DMS79 (cell line): ENCODE measurements around the gene TMEM14B.
"Not testable (repeated sequence)": the region's sequence is repeated elsewhere in the genome, so short reads cannot be mapped to it uniquely, and the experiment has no call there.

ENCODE experiments used
- DNase-seq: peaks from one replicate; lab custom pipeline; 2025; lab: John Stamatoyannopoulos, UW

TMEM14B gene

DNA sequence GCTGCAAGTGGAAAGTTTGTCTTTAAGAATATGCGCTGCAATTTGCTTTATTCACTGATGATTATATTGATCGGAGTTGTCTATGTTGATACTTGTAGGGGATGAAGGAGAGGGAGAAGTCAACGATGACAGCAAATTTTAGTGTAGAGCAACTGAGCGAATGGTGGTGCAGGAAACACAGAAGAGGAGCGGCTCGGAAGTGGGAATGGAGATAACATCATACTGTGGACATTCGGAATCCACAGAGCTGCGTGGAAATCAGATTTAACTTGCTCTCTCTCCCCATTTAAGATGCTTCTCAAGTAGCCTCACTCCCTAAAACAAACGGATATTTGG lies 722 bp upstream of the TMEM14B start:
- no peak for DNase-seq

DNA sequence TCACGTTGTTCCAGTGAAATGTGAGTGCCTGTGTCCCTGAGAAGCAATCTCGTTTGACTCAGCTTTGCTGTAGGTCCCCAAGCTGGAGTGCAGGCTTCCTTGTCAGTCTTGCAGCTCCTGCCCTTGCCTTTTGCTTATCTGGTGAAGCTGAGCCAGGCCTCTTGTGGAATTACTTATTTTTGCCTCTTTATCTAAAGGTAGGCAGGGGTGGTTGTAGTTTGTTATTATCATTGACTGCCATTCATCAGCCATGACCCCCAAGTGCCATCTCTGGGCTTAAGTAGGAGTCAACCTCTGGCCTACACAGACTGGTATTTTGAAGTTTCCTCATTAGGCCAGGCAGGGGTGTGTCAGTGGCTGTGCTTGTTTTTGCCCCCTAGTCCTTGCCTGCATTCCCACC lies 2.1 kb downstream of the TMEM14B start:
- no peak for DNase-seq

DNA sequence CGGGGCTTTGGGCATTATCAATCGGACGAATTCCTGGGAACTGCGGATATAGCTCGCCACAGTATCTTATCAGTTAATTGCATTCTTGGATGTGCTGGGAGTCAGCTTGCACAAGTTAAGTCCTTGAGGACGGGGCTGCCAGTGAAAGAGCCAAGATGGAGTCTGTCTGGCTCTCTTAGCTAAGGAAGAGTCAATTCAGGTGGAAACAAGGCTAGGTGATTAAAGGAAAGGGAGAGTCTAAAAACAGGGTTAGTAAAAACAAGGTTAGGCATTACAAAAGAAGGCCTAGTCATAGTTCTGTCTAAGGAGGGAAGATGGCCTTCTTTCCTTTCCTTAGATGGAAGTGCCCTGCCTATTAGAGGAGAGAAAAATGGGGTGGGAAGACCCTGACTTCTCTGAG lies 3.0 kb downstream of the TMEM14B start:
- not testable (repeated sequence) for DNase-seq

DNA sequence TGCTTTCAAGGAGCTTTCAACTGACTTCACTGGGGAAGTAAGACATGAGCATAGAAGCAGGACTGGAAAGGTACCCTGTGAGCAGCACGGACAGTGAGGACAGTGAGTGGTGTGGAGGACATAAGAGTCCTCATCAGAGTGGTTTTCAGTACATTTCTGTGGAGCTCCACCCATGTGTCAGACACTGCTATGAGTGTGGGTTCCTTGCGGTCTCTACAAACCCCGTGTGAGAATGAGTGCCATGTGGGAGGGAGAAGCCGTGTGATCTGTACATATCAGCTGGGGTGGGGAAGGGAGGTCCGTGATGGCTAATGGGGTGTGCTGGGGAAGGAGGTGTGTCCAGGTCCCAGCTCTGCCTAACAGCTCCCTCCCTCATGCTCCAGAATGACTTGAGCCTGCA lies 4.2 kb downstream of the TMEM14B start:
- not testable (repeated sequence) for DNase-seq

DNA sequence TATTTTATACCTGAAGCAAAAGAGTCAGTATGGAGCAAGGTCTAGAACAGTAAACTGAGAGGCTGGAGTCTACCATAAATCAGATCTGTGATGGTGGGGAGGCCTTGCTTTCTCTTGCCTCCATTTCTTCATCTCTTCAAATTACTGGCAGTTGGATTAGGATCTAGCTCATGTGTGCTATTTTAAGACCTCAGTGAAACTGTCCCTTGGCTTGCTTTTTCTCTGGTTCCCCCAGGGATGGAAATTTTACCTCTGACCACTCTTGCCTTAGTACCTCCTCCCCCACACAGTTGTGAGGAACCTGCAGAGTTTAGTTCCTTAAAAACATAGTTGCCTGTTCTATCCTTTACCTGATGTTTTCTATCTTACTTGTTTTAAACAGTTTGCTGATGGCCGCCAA lies 8.5 kb downstream of the TMEM14B start:
- DNase-seq, result no peak

DNA sequence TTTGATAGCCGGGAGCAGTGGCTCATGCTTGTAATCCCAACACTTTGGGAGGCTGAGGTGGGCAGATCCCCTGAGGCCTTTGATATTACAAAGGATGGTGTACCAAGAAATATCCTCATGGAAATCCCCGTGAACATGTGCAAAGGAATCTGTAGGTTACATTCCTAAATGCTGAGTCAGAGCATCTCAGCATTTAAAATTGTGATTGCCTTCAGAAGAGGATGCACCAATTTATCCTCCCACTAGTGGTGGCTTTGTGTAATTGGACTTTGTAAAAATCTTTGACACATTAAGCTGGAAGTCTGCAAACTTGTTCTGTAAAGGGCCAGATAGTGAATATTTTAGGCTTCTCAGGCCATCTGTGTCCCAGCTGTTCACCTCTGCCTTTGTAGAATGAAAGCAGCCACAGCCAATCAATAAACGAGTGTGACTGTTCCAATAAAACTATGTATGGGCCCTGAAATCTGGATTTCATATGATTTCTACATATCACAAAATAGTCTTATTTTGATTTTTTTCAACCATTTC lies 11.8 kb downstream of the TMEM14B start:
- no peak for DNase-seq

DNA sequence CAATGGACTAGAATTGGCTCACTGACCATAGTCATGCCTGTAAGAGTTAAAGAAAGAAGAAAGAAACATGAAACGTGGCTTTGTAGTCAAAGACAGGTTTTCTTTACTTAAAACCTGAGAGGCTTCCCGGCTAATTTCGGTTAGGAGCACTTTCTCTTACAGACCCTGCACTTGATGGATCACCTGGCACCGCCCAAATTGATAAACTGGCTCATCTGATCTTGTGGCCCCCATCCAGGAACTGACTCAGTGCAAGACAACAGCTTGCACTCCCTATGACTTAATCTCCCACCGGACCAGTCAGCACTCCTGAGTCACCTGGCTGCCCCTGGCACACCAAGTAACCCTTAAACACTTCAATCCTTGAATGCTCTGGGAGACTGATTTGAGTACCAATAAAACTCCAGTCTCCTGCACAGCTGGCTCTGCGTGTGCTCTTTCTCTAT lies 12.3 kb downstream of the TMEM14B start:
- peak; percentile 92 for DNase-seq

DNA sequence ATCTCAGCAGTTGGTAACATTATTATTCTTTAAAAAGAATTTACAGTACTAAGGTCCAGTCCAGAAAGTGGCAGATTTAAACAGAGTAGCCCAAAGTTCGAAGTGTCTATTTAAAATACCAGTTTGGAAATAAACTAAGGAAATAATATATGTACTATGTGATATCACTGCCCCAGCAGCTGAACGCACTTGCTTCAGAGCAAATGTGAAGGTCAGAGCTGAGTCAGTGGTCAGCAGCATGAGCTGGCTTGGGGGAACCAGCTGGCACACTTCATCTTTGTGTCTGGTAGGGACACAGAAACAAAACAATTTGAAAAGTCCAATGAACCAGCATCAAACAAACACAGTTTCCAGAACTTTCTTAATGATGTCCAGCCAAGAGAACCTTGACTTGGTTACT lies 15.4 kb downstream of the TMEM14B start:
- no peak for DNase-seq

DNA sequence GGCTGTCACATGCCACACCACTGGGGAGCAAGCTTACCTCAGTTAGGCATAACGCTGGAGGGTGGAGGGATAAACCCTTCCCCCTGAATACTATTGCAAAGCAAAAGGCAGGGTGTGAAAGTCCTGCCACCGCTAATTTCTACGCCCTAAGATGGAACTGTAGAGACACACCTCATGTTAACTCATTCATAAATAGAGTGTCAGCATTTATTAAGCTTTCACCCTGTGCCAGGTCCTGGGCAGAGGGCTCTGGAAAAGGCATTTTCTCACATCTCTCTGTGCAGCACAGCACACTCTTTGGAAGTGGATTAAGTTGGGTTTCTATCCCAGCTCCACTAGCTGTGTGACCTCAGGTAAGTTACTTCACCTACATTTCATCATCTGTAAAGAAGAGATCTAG lies 21.8 kb downstream of the TMEM14B start:
- DNase-seq, result no peak

DNA sequence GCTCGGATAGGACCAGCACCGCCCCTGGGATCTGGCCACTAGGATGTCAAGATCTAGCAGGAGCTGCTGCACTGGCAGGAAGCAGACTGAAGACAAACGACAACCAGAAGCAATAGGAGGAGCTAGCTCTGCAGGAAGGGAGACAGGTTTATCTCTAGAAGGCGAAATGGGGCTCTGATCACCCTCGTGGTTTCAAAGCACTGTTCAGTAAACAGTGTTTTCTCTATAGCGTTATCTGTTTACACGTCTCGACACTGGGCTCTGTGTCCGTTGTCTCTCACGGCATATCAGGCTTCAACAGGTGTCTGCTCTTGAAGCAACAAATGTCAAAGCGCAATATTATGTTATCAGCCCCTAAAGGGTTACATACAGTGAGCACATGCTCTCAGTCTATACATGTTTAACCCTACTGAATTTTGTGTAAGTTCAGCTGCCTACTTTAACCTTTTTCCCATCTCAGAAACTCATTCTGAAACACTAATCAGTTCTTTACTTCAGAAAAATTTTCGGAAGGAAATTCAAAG lies 23.8 kb downstream of the TMEM14B start:
- DNase-seq, result no peak

DNA sequence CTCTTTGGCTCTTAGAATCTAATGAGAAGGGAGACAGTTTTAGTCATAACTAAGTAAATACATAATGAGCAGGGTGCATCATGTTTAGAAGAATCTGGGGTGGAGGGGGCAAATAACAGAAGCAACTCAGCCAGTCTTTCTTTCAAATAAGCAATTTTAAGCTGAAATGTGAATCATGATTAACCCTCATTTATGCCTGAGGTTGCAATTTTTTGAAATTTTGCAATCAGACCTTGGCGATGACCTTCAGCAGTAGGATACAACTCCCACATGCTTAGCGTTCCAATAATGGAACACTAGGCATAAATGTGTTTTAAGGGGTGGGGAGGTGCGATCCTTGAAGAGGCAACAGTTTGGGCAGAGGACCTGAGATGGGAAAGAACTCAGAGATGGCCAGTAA lies 30.6 kb downstream of the TMEM14B start:
- DNase-seq, result no peak

DNA sequence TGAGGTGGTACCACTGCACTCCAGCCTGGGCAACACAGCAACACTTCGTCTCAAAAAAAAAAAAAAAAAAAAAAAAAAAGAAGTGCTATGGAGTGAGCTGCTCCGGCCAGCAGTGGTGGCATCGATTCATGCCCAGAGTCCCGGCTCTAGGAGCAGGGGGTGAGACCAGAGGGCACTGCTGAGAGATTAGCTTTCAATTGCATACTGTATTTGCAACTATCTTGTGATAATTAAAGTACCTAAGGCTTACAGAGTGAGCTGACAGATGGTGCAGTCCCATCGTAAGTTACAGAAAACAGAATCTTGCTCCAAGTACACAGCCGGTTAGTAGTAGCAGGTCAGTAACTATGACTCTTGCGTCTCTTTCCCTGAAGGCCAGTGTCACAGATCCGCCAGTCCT lies 31.5 kb downstream of the TMEM14B start:
- DNase-seq, result no peak

DNA sequence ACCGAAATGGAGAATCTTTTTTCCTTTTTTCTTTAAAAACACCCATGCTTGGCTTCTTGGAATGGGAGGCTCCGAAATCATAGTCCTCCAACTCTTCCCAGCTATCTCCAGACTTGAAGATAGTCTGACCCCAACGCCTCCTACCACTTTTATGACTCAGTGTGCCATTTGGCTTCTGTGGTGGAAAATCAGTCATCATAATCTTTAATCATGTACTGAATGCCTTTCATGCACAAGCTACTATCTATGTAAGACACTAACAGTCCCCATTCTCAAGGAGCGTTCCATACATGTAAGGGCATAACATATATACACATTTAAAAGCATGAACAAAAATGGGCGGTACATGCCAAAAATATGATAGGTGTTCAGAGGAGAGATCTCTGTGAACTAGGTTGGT lies 44.1 kb downstream of the TMEM14B start:
- no peak for DNase-seq

DNA sequence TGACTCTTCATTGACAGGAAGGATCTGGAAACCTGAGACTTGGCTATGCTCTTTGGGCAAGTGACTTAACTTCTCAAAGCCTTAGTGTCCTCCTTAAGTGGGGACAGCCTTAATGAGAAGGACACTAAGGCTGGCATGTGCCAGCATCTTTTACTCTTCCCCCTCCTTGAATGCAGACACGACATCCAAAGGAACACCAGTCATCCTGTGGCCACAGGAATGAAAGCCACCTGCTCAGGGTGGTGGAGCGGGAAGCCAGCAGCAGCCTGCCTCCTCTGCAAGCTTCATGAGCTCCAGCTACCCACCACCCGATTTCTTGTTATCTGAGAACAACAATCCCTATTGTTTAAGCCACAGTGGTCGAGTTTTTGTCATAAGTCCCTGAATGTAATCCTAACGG lies 44.5 kb downstream of the TMEM14B start:
- no peak for DNase-seq

DNA sequence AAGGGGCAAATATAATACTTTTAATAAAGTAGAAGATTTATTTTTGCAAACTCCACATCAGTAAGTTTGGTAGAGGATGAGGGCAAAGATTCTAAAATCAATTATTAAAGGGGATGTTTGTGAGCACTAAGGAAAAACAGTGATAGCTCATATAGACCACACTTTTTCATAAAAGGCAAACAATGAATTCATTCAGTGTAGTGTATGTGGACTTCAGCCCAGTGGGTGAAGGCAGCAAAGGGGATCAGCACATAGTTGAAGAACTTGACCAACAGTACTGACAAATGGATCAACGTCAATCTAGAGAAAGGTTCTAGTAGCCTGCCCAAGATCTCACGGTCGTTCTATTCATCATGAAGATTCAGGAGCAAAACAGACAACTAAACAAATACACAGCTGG lies 45.4 kb downstream of the TMEM14B start:
- no peak for DNase-seq

DNA sequence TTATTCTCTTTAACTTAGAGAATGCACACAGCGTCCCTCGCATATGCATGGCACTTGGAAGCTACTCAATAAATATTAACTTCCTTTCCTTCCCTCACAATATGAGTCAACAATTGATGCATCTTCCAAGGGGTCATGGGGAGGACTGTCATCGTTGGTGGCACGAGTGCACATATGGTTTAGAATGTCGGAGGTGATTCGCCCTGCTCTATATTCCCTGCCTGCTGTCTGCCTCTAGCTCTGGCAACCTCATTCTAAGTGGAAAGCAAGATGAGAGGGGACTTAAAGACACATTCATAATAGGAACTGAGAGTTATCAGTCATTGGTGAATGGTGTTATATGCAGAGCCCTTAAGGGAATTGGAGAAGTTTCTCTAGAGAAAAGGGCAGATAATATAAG lies 46.1 kb downstream of the TMEM14B start:
- no peak for DNase-seq

DNA sequence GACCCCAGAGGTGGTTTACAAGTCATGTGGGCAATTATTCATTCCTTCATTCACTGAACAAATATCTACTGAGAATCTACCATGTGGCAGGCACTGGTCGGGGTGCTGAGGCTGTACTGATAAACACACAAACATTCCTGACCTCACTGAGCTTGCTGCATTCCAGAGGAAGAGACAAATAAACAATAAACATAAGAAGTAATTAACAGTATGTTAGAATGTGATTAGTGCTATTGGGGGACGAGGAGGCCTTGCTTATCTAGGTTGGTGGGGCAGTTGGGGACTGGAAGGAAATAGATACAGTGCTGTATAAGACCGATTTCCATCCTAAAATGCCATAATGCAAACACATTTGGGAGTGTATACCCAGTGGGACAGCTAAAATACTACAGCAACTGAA lies 46.6 kb downstream of the TMEM14B start:
- no peak for DNase-seq

DNA sequence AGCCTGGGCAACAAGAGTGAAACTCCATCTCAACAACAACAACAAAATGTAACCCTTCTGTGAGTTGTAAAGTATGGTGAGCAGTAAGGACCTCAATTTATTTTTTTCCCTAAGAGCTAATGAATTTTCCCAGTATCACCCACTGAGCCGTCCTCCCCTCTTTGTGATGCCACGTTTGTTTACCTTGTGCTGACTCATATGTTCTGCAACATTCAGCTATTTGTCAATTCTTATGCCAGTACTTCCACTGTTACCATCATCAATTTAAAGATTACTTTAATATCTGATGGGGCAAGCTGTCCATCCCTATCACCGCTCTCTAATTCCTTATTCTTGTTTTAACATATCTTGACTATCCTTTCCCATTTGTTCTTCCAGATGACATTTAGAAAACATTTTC lies 53.2 kb downstream of the TMEM14B start:
- DNase-seq, result no peak

DNA sequence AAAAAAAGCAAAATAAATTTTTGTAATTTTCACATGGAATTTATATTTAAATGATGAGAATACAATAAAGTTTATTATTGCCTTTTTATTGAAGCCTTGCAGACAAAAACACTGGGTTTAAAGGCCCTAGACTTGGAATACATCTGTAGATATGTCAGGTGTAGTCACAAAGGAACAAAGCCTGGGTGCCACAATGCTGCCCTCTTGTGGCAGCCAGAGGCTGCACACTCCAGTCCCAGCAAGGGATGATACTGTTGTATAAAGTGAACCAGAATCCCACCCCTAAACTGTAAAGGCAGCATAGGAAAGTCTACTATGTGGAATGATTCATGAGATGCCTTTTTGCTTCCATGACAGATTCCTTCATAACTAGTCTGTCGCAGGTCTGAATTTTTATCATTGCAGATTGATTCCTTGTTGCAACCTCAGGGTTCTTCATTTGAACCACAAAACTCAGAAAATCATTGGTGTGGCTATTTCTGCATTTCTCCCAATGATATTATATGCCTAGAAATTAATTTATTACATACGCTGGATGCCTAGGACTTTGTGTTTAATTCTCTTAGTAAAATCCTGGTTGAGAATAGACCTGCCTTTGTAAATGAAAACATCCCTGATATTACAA lies 53.7 kb downstream of the TMEM14B start:
- peak; percentile 5 for DNase-seq
